SK-N-MC (cell line): ENCODE results near the gene GSG1L.

ENCODE experiments used
- EZH2 ChIP-seq: fragments of 200-600 bp; sonication (generic); IDR thresholded peaks from one replicate; pipeline ENCODE4 v1.6.1; 2017; ENCODE audit warnings: antibody characterized with exemption
- POLR2AphosphoS5 ChIP-seq: IDR thresholded peaks from 2 replicates; pipeline ENCODE4 v1.6.1; 2012; ENCODE audit warnings: mild to moderate bottlenecking, low read depth, low read length, borderline replicate concordance

DNA sequence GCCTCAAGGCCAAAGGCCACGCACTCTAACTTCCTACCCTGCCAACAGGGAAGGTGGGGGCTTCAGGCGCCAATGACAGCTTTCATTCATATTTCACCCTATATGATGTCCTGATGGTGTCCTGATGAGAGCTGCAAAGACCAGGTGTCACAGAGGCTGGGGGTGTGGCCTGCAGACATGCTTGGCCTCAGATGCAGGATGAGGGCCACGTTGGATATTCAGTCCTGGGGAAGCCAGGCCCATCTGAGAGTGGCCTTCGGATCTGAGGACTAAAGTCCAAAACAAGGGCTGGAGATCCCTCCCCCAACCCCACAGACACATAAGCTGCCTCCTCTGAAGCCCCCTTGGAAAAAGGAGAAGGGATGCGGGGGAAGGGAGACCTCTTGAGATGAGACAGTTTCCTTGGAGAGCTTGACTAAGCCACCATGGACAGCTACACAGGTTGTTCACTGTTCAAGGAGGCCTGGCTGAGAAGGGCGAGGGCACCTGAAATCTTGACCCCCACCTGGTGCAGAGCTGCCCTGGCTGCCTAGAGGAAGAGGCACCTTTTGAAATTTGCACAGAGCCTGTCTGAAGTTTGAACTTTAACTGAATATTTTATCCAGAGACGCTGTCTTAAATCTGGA is 24.3 kb upstream of the GSG1L start:
- TF ChIP-seq EZH2 (no peak), POLR2AphosphoS5 (no peak)
